Diencephalon (tissue), 1 donor: ENCODE data around the gene SMCP. TPM values are rescaled to one million over a fixed set of nuclear protein-coding genes. Genes with fewer than 3 reads are reported as not detected.

Experiments
- total RNA-seq: library from RNA; depleted of rRNA; stranded (reverse); fragments of >200 nt; gene quantifications from one replicate; pipeline ENCODE4 v1.2.3, GENCODE V29; 2014

The SMCP gene, protein sequence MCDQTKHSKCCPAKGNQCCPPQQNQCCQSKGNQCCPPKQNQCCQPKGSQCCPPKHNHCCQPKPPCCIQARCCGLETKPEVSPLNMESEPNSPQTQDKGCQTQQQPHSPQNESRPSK
- total RNA-seq, result not detected

DNA sequence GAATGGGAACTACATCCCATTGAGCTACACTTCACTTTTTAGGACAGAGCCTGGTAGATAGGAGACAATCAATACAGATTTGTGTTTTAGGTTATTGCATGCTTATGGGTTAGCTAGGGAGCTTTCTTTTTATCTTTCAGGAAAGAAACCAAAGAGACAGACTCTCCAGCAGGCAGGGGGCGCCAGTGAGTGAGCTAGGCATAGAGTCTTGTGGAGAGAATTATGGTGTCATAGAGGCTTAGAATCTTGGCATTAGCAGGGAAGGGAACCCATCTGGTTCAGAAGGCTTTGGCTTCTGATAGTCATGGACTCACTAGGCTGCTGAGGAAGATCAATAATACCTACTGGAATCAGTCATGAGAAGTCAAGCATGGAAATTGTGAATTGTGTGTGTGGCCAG lies at the start of gene SMCP:
TSS of gene SMCP (plus strand) at position 281 of the 400 bp plus-strand sequence. CDS start 6,101 bp downstream, outside the sequence.

DNA sequence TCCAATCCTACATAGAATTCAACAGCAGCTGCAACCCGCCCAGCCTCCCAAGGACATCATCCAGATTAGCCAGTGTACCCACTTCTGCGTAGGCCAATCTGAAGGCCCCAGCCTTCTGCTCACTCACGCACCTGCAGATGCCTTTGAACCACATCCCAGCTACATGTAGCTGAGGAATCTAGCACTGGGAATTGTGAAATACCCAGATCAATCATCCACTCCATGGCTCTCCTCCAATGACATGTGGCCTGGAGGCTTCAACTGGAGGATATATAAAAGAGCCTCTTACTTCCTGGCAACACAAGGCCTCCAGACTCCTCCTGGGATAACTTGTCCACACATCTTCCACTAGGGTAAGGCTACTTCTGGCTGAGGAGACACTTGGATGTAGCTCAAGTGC lies 35.6 kb upstream of the SMCP start, which contains the start of gene LCE6A:
TSS of gene LCE6A (plus strand) at position 301 of the 400 bp plus-strand sequence. CDS start 665 bp downstream, outside the sequence.

DNA sequence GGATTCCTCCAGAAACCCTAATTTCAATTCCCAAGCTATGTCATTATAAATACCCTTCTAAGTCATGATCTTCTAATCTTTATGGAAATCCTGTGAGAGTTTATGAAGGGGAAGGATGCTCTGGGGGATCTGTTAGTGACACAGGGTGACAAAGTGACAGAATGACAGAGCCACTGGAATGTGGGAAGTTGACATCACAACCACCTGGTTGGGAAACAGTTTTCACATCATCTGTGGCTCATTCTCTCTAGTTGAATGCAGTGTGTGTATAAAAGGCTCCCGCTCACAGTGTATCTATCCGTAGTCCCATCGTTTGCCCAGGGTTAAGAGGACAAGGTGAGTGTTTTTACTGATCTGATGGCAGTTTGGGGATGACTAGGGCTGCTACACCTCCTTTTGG lies 18.4 kb upstream of the SMCP start, which contains the start of gene LCE7A:
TSS of gene LCE7A (plus strand) at position 301 of the 400 bp plus-strand sequence. CDS start 702 bp downstream, outside the sequence.

DNA sequence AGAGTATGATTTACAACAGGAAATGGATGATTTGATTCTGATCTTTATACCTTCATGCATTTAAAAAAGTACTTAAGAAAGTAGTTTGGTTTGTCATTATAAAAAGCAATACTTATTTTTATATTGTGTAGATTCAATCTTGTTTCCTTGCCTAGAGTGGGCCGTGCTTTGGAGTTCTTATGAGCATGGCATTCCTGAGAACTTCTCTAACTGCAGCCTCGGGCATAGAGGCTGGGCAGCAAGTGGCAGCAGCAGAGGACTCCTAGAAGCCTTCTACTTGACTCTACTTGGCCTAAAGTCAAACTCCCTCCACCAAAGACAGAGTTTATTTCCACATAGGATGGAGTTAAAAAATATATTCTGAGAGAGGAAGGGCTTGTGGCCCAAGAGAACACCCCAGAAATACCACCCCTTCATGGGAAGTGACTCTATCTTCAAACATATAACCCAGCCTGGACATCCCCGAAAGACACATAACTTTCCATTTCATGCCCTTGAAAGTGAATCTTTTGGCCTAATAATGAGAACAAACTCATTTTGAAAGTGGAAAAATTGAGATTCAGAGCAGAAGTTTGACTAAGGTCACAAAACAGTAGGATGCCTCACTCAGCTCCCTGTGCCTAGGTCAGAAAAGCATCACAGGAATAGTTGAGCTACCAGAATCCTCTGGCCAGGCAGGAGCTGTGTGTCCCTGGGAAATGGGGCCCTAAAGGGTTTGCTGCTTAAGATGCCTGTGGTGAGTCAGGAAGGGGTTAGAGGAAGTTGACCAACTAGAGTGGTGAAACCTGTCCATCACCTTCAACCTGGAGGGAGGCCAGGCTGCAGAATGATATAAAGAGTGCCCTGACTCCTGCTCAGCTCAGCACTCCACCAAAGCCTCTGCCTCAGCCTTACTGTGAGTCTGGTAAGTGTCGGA lies 29.8 kb downstream of the SMCP start, which contains the start of gene IVL:
TSS of gene IVL (plus strand) at position 861 of the 916 bp plus-strand sequence. CDS start 1,252 bp downstream, outside the sequence.

Other genes with a start within 250 kb of the SMCP start
- not detected for gene LCE2D, start 214.9 kb upstream of the SMCP start, total RNA-seq
- not detected for gene LCE2C, start 203.0 kb upstream of the SMCP start, total RNA-seq
- gene LCE2B, start 192.2 kb upstream of the SMCP start, total RNA-seq, result not detected
- gene LCE2A, start 180.0 kb upstream of the SMCP start, total RNA-seq, result not detected
- not detected for gene LCE4A, start 170.2 kb upstream of the SMCP start, total RNA-seq
- not detected for gene KPRP, start 120.3 kb upstream of the SMCP start, total RNA-seq
- not detected for gene LCE1F, start 103.2 kb upstream of the SMCP start, total RNA-seq
- not detected for gene LCE1E, start 92.1 kb upstream of the SMCP start, total RNA-seq
- gene LCE1D, start 81.6 kb upstream of the SMCP start, total RNA-seq, result not detected
- gene LCE1C, start 71.7 kb upstream of the SMCP start, total RNA-seq, result not detected
- gene LCE1B, start 66.4 kb upstream of the SMCP start, total RNA-seq, result not detected
- not detected for gene LCE1A, start 50.8 kb upstream of the SMCP start, total RNA-seq
- not detected for gene LCE6A, start 35.5 kb upstream of the SMCP start, total RNA-seq
- not detected for gene LCE7A, start 18.3 kb upstream of the SMCP start, total RNA-seq
- not detected for gene IVL, start 30.2 kb downstream of the SMCP start, total RNA-seq
- not detected for gene SPRR5, start 68.9 kb downstream of the SMCP start, total RNA-seq
- not detected for gene SPRR4, start 92.3 kb downstream of the SMCP start, total RNA-seq
- not detected for gene SPRR1A, start 105.8 kb downstream of the SMCP start, total RNA-seq
- gene SPRR3, start 123.4 kb downstream of the SMCP start, total RNA-seq, result not detected
- gene SPRR1B, start 152.9 kb downstream of the SMCP start, total RNA-seq, result not detected
- gene SPRR2D, start 162.8 kb downstream of the SMCP start, total RNA-seq, result not detected
- not detected for gene SPRR2A, start 179.2 kb downstream of the SMCP start, total RNA-seq
- gene SPRR2B, start 193.3 kb downstream of the SMCP start, total RNA-seq, result not detected
- not detected for gene SPRR2E, start 216.2 kb downstream of the SMCP start, total RNA-seq
- not detected for gene SPRR2F, start 235.2 kb downstream of the SMCP start, total RNA-seq